HG02870 (cell line): ENCODE results near the gene SUV39H1.

Experiments
- ATAC-seq: cut with Tn5 transposase; IDR thresholded peaks from one replicate; pipeline ENCODE4 v1.9.1; 2021; ENCODE audit warnings: mild to moderate bottlenecking, moderate library complexity; ENCODE audit not compliant: unreplicated experiment

The SUV39H1 gene

DNA sequence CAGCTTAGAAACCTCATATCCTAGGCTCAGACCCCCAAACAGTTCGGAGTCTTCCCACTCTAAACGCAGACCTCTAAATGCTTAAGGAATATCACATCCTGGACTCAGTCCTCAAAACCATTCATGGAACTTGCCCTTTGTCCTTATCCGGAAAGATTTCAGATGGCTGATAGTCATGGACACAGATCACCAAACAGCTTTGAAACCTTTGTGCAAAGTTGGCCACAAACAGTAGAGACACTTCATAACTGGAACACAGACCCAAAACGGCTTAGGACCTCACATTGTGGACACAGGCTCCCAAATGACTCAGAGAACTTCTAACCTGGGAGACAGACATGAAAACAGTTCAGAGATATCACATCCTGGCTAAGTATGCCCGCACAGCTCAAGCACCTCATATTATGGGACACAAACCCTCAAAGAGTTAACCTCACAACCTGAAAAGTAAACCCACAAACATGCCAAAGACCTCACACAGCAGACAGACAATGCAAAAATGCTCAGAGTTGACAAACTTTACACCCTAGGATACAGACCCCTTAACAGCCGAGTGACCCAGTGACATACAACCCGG, 15.5 kb downstream of the SUV39H1 start:
- ATAC-seq = no peak

DNA sequence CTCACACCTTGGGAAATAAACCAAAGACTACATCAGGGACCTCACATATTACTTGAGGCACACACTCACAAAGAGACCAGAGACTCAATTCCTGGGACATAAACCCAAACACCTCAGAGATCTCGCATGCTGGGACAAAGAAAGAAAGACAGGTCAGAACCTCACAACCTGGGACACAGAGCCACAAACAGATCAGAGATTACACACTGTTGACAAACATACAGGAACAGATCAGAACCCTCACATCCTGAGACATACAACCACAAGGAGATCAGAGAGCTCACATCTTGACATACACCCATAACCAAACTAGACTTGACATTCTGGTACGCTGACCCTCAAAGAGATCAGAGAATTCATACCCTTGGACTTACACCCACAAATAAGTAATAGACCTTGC, 17.3 kb downstream of the SUV39H1 start:
- ATAC-seq = no peak

DNA sequence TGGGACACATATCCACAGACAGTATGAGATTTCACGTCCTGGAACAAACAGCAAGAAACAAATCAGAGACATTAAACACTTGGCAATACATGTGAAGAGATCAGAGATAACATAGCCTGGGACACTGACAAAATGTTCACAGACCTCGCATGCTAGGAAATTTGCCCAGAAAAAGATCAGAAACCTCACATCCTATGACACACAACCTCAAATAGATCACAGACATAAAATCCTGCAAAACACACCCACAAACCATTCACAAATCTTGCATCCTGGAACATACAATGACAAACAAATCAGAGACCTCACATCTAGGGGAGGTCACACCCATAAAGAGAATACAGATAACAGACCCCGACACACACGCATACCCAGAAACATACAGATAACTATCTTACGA, 18.0 kb downstream of the SUV39H1 start:
- no peak for ATAC-seq

DNA sequence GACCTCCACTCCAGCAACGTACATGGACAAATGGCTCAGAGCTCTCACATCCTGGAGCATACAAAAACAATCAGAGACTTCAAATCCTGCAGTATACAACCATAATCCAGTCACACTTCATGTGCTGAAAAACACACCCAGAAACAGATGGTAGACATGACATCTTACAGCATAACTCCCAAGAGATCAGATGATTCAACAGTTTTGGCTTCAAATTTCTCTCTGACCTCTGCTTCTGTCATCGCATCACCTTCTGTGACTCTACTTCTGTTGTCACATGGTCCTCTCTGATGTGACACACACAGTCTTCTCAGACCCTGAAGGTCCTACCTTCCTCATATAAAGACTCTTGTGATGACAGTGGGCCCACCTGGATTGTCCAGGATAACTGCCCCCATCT, 18.5 kb downstream of the SUV39H1 start:
- no peak for ATAC-seq

DNA sequence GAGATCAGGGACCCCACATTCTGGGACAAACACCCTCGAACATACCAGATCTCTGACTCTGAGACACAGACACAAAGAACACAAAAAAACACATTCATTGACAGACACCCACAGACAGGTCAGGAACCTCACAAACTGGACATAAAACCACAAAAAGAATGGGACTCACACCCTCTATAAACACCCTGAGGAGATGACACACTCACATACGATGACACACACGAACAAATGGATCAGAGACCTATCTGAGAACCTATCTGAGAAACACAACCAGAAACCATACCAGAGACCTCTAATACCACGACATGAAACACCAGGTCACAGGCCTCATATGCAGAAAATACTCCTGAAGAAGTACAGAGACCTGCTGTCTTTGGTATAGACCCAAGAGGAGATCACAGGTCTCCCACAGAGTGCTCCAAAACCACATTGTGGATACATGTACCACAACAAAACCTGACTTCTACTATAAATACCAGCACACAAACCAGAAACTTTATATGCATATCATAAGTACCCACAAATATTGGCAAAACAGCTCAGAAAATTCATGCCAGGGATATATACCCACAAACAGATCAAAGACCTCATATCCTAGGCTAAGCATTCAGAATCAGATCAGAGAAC, 19.5 kb downstream of the SUV39H1 start:
- ATAC-seq = no peak

DNA sequence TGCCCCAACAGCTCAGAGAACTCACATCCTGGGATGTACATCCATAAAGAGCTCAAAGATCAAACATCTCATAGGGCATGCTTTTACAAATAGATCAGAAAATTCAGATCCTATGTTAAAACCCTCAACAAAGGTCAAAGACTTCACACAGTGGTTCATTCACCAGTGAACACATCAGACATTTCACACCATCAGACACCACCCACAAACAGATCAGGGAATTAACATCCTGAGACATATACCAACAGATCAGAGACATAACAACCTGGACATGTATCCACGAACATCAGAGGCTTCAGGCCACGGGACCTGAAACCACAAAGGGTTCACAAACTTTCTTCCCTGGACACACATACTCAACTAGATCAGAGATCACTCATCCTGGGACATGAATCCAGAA, 23.4 kb downstream of the SUV39H1 start:
- ATAC-seq = no peak

DNA sequence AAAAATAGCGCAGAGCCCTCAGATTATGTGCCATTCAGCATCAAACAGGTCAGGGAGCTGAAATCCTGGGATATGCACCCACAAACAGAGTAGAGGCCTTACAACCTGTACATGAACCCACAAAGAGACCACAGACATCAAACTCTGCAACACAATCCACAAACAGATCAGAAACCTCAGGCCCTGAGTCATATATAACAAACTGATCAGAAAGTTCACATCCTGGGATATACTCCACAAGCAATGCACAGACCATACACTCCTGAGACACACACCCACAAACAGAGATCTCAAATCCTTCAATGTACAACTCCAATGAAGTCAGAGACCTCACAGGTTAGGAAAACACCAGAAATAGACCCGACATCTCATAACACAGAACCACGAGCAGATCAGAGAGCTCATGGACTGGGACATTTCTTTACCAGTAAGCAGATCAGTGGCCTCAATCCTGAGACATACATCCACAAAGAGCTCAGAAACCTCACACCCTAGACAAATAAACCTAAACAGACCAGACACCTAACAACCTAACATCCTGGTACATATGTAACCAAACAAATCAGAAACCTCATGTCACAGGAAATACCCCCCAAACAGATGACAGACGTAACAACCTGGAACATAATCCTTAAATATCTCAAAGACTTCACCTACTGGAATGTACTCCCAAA, 24.2 kb downstream of the SUV39H1 start:
- ATAC-seq = no peak

DNA sequence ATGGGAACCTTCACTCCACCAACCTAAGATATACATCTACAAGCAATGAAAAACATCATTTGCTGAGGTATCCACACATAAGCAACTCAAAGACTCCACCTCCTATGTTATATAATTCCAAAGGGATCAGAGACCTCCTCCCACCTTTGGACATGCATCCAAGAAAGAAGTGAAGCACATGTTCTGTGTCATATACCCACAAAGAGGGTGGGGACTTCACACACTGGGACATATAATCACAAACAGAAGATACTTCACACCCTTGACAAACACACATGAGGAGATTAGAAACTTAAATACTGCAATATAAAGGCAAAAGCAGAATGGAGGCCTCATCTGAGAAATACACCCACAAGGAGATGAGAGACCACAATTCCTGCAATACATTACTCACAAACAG, 25.4 kb downstream of the SUV39H1 start:
- ATAC-seq = no peak

DNA sequence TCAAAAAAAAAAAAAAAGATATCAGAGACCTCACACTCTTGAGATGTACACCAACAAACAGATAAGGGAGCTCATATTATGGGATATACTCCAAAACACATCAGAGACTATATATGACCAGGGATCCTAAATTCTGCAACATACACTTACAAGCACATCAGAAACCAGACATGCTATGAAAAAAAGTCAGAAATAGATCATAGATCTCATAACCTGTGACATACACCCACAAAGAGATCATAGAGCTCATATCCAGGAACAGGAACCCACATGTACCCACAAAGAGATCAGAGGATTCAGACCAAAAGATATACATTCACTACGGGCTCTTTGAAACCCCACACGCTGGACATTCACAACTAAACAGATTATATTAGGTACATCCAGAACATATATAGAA, 30.1 kb downstream of the SUV39H1 start:
- no peak for ATAC-seq

DNA sequence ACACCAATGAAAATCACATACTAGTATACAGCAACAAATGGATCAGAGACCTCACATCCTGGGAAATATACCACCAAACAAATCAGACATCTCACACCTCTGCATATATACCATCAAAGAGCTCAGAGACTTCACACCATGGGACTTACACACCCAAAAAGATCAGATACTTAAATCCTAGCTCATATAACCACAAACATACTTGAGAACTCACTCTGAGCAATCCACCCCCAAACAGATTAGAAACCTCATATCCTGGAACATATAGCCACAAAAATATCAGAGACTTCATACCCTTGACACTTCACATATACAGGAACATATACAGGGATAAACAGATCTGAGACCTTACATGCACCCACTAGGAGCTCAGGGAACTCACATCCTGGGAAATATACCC, 32.1 kb downstream of the SUV39H1 start:
- ATAC-seq = no peak

DNA sequence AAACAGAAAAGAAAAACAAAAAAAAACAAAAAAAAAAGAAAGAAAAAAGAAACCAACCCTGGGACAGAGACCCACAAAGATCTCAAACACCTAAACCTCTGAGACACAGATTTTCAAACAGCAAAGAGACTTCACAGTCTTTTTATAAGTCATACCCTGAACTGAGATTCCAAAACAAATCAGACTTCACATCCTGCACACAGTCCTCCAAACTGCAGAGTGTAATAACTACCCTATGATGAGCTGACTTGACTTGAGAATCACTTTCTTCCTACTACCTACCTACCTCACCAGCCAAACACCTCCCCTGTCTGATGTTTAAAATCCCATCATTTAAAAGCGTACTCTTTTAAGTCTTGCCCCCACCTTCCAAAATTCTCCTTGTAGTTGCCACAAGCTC, 39.8 kb downstream of the SUV39H1 start:
- no peak for ATAC-seq

DNA sequence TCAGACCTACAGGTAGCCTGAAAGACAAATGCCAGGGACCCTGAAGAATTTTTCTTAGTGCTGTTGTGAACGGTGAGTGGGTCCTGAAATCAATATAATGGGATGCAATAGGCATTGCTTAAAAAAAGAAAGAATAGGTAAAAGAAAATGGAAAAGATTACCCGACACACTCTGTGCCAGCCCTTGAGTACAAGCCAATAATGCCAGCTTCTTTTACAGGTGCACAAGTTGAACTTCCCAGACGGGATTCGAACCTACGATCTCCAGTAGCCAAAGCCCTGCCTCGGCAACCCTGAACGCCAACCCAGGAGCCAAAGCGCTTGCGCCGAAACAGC, 40.3 kb downstream of the SUV39H1 start:
- no peak for ATAC-seq

DNA sequence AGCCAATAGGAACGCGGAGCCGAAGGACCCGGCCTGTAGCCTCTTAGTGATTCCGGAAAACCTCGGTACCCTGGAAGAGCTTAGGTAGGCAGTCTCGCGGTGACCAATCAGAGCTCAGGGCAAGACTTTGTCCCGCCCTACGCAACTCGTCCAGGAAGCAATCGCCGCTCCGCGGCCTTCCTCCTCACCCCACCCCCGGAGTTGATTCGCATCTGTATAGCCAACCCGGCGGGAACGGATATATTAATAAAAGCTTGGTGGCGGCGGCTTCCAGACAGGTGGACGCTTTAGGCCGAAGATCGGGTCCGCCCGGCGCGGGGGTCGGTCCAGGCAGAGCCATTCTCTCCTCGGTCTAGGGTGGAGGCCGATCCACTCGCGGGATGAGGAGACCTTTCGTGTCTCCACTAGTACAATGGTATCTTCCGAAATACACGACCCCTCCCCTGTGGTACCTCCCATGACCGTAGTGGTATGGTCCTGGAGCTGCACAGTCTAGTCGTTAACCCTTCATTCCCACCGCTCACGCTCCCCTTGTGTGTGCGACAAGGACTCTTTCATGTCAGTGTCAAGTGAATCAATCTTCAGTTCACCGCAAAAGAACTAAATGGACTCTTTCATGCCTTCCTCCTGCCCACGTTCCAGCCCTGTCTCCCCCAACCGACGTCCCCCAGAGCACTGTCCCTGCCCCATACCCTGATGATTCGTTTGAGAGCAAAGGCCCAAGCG, 40.8 kb downstream of the SUV39H1 start:
- ATAC-seq = peak; percentile 98

DNA sequence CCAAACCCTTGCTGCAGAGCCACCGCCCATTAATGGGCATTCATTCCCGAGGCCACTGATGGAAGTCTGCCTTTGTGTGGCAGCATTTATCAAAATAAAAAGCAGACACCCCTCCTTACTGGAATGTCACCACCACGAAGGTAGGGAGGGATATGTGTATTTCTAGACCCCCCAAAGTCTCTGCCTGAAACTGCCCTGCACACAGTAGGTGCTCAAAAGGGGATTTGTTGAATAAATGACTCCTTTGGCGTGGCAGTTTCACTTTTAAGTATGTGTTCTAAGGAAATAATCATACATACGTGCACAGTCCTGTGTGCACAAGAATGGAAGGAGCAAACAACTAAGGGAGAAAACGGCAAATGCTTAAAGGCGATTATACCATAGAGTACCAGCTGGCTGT, 41.4 kb downstream of the SUV39H1 start:
- ATAC-seq = no peak

DNA sequence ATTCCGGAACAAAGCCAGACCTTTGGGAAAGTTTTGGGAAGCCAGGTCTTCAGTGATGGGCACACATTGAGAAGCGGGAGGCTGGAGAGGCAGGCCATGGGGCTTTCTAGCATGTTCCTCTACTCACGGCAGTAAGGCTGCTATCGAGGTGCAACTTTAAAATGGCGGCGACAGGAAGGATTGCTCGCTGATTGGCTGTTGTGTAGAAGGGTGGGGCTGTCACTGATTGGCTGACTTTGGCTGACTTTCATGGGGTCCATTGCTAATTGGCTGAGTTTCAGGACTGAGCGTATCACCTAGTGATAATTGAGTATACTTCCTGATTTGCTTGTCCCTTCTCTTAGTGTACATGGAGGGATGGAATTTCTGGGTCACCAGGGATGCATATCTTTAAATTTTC, 45.3 kb downstream of the SUV39H1 start:
- no peak for ATAC-seq

DNA sequence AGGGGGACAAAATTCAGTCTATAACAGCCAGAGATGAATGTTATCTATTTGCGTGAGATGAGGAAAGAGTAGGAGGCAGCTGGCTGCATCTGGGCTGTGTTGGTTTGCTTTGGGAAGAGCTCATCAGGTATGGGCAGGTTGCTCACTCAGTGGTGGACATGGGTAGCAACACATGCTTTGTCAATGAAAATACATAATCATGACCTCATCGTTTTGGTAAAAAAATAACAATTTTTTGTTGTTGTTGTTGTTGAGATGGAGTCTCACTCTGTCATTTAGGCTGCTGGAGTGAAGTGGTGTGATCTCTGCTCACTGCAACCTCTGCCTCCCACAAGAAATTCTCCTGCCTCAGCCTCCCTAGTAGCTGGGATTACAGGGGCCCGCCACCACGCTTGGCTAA, 48.7 kb downstream of the SUV39H1 start:
- no peak for ATAC-seq

DNA sequence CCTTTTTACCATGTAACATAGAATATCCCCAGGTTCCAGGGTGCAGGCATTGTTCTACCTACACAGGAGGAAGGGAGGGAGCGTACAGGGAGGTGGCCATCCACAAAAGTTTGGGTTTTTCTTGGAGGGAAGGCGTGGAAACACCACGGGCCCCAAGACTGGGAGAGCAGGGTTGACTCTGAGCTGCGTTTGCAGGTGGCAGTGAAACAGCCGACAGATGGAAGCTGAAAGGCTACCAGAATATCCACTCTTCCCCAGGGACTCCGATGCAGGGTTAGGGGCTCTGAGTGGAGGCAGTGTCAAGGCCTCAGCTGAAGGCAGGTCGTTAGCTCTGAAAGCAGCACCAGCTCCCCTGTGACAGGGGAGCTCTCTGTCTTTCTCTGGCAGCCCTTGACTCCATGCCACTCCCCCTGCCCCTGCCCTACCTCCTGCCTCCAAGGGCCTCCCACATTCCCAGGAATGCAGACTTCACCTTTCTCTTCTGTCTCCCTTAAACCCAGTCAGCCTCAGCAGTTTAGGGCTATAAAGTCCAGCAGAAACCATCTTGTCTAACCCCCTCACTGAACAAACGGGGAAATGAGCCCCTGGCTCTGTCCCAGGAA, 51.0 kb downstream of the SUV39H1 start:
- ATAC-seq = no peak

DNA sequence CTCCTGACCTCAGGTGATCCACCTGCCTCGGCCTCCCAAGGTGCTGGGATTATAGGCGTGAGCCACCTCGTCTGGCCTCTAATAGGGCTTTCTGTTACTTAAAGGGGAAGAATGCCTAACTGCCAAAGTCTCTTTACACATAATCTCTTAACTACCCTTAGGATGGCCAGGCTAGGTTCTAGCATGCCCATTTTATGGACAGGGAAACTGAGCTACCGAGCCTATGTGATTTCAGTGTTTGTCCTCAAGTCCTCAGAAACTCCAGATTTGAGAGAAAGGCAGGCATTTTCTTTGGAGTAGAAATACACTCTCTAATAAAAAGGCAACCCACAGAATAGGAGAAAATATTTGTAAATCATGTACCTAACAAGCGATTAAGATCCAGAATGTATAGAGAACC, 52.6 kb downstream of the SUV39H1 start:
- ATAC-seq = no peak

DNA sequence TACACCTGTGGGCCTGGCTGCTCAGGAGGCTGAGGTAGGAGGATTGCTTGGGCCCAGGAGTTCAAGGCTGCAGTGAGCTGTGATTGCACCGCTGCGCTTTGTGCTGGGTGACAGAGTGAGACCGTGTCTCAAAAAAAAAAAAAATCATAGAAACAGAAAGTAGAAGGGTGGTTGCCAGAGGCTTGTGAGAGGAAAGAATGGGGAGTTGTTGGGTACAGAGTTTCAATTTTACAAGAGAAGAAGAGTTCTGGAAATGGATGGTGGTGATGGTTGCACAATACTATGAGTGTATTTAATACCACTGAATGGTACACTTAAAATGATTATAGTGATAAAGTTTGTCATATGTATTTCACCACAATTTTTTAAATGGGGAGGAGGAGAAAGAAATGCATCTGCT, 54.8 kb downstream of the SUV39H1 start:
- no peak for ATAC-seq

DNA sequence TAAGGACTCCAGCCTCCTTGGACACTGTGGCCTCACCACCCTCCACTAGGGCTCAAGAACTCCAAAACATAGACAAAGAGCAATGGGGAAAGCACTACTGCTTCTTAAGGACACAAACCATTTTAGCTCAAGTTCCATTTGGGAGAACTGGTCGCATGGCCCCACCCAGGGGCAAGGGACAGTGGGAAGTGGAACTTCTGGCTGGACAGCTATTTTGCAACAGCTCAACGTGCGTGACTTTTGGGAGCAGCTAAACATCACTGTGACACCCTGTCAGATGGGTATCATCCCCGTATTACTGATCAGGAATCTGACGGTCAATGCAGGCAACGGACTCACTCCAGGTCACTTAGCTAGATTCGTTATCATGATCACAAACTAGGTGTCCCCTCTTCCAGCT, 56.0 kb downstream of the SUV39H1 start:
- ATAC-seq = no peak

DNA sequence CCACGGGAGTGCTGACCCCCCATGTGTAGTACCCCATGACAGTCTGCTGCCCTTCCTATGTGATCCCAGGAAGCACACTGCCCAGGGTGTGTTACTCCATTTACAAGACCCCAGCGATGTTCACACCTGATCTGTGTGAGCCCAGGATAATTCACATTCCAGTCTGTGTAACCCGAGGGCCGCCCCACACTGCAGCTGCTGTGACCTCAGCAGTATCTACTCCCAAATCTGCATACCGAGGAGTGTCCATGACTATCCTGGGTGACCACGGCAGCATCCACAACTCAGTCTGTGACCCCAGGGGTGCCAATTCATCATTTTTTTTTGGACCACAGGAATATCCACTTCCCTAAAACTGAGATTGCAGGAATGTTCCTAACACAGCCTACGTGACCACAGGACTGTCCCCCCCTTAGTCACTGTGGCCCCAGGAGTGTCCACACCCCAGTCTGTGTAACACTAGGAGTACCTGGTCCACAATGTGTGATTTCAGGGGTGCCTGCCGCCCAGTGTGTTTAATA, 57.2 kb downstream of the SUV39H1 start:
- no peak for ATAC-seq

DNA sequence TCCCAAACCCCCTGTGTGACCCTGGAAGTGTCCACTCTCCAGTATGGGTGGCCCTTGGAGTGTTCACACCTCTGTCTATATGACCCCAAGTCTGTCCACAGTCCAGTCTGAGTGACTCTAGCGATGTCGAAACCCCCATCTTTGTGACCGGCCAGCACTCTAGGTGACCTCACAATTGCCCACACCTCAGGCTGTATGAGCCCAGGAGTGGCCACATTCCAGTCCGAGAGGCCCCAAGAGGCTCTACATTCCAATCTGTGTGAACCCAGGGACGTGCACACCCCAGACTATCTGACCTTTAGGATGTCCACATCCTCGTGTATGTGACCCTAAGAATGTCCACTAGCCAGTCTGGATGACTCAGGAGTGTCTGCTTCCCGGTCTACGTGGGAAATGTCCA, 57.7 kb downstream of the SUV39H1 start:
- no peak for ATAC-seq
